Vagina (tissue), 2 donors: Measurements from ENCODE around the gene RET.

Experiments used
- CTCF ChIP-seq, 3 experiments: fragments of 450-650 bp in 2 of 3; fragments of 200-600 bp in 1 of 3; sonication (generic) in 1 of 3; IDR thresholded peaks; one replicate each; pipeline ENCODE4 v1.5.1; 2017 to 2019; ENCODE audit warnings: antibody characterized with exemption in 3 of 3, mild to moderate bottlenecking in 2 of 3, moderate library complexity in 2 of 3
- POLR2A ChIP-seq, 2 donors: fragments of 450-650 bp; IDR thresholded peaks; one replicate each; pipeline ENCODE4 v1.6.1; 2017; ENCODE audit warnings: antibody characterized with exemption in 2 of 2, mild to moderate bottlenecking in 2 of 2, moderate library complexity in 2 of 2

- no peak for TF ChIP-seq CTCF (IDR thresholded peaks at IDR 0.05)
- TF ChIP-seq POLR2A (IDR thresholded peaks at IDR 0.05) = no peak
Observed at GRCh38 chr10:43155741-43156140, 78.9 kb downstream of the RET start.
